OCI-LY1 (cell line): Measurements from ENCODE around the gene SMARCAD1.
"Not testable (repeated sequence)": the region's sequence is repeated elsewhere in the genome, so short reads cannot be mapped to it uniquely, and the experiment has no call there.

Source experiments
- EZH2 ChIP-seq: fragments of 200-600 bp; sonication (generic), shearing (Covaris generic); IDR thresholded peaks from 2 replicates; pipeline ENCODE4 v1.8.0; 2017; ENCODE audit warnings: borderline replicate concordance, mixed run types, mild to moderate bottlenecking, antibody characterized with exemption, low read length, moderate library complexity, mixed read lengths
- TF ChIP-seq, protein P1 (sequence below): fragments of 200-600 bp; sonication (generic), shearing (Covaris generic); IDR thresholded peaks from 2 replicates; pipeline ENCODE4 v1.5.1; 2017; ENCODE audit warnings: mild to moderate bottlenecking, antibody characterized with exemption, low read length, moderate library complexity, mixed read lengths

DNA sequence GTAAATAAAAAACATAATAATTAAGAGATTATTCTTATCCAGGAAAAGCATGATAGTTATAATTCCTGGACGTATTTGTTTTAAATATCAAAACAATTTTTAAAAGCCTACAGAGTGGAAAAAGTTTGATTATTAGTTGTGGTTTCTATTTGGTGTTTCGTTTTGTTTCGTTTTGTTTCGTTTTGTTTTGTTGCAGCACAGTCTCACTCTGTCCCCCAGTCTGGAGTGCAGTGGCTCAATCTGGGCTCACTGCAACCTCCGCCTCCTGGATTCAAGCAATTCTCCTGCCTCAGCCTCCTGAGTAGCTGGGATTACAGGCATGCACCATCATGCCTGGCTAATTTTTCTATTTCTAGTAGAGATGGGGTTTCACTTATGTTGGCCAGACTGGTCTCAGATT lies 129.1 kb downstream of the SMARCAD1 start:
- TF ChIP-seq EZH2, result not testable (repeated sequence)
- TF ChIP-seq, protein P1, sequence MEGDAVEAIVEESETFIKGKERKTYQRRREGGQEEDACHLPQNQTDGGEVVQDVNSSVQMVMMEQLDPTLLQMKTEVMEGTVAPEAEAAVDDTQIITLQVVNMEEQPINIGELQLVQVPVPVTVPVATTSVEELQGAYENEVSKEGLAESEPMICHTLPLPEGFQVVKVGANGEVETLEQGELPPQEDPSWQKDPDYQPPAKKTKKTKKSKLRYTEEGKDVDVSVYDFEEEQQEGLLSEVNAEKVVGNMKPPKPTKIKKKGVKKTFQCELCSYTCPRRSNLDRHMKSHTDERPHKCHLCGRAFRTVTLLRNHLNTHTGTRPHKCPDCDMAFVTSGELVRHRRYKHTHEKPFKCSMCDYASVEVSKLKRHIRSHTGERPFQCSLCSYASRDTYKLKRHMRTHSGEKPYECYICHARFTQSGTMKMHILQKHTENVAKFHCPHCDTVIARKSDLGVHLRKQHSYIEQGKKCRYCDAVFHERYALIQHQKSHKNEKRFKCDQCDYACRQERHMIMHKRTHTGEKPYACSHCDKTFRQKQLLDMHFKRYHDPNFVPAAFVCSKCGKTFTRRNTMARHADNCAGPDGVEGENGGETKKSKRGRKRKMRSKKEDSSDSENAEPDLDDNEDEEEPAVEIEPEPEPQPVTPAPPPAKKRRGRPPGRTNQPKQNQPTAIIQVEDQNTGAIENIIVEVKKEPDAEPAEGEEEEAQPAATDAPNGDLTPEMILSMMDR, result not testable (repeated sequence)
